GM19468 (cell line): Measurements from ENCODE around the gene ATXN3L.

ENCODE experiments used
- ATAC-seq: cut with Tn5 transposase; IDR thresholded peaks from one replicate; pipeline ENCODE4 v1.9.1; 2021; ENCODE audit warnings: mild to moderate bottlenecking, moderate library complexity, moderate number of reproducible peaks; ENCODE audit not compliant: unreplicated experiment; ENCODE audit errors: extremely low read depth

Gene ATXN3L

GRCh38 chrX:13319953-13320352 is at the start of gene ATXN3L:
Gene ATXN3L (minus strand): TSS chrX:13320053. CDS start chrX:13319934, 119 bp downstream.
- no peak for ATAC-seq

- ATAC-seq: no peak
Measured at GRCh38 chrX:13369256-13370030, 49.6 kb upstream of the ATXN3L start.

- ATAC-seq: no peak
Measured at GRCh38 chrX:13367950-13368349, 48.1 kb upstream of the ATXN3L start.

- no peak for ATAC-seq
Measured at GRCh38 chrX:13366698-13367097, 46.8 kb upstream of the ATXN3L start.

- no peak for ATAC-seq
Measured at GRCh38 chrX:13365161-13365560, 45.3 kb upstream of the ATXN3L start.

- no peak for ATAC-seq
Measured at GRCh38 chrX:13364230-13364857, 44.5 kb upstream of the ATXN3L start.

GRCh38 chrX:13360146-13360545 is 40.3 kb upstream of the ATXN3L start:
- ATAC-seq: no peak

GRCh38 chrX:13357925-13358324 is 38.1 kb upstream of the ATXN3L start:
- ATAC-seq: no peak

GRCh38 chrX:13346646-13347045 is 26.8 kb upstream of the ATXN3L start:
- ATAC-seq: no peak

GRCh38 chrX:13345438-13345837 is 25.6 kb upstream of the ATXN3L start:
- ATAC-seq: no peak

- no peak for ATAC-seq
Measured at GRCh38 chrX:13345037-13345436, 25.2 kb upstream of the ATXN3L start.

- no peak for ATAC-seq
Measured at GRCh38 chrX:13341491-13342101, 21.7 kb upstream of the ATXN3L start.

GRCh38 chrX:13340182-13340791 is 20.4 kb upstream of the ATXN3L start:
- ATAC-seq: no peak

- no peak for ATAC-seq
Measured at GRCh38 chrX:13339607-13340006, 19.8 kb upstream of the ATXN3L start.

GRCh38 chrX:13338996-13339515 is 19.2 kb upstream of the ATXN3L start:
- no peak for ATAC-seq

GRCh38 chrX:13334491-13334890 is 14.6 kb upstream of the ATXN3L start:
- no peak for ATAC-seq

- no peak for ATAC-seq
Measured at GRCh38 chrX:13330446-13330845, 10.6 kb upstream of the ATXN3L start.

GRCh38 chrX:13327666-13328065 is 7.8 kb upstream of the ATXN3L start:
- ATAC-seq: no peak

GRCh38 chrX:13323241-13323640 is 3.4 kb upstream of the ATXN3L start:
- ATAC-seq: no peak

- no peak for ATAC-seq
Measured at GRCh38 chrX:13317366-13317765, 2.5 kb downstream of the ATXN3L start.

- ATAC-seq: no peak
Measured at GRCh38 chrX:13311560-13311959, 8.3 kb downstream of the ATXN3L start.
